A549 (cell line): Measurements from ENCODE around the gene ZBTB11. TPM values are rescaled to one million over a fixed set of nuclear protein-coding genes. Genes with fewer than 3 reads are reported as not detected.

ENCODE experiments used
- CBX2 ChIP-seq: fragments of 200-600 bp; sonication (generic); IDR thresholded peaks from 2 replicates; pipeline ENCODE4 v1.6.1; 2016; ENCODE audit warnings: low read depth, mild to moderate bottlenecking, borderline replicate concordance
- CEBPB ChIP-seq, 2 experiments: fragments of >200 bp in 1 of 2; sonication (Bioruptor Twin) in 1 of 2; formaldehyde crosslinking in 1 of 2; IDR thresholded peaks; 2 replicates each; pipeline ENCODE4 v1.6.1; 2012 to 2016
- CHD4 ChIP-seq: fragments of 200-600 bp; sonication (generic); IDR thresholded peaks from 2 replicates; pipeline ENCODE4 v1.6.1; 2016; ENCODE audit warnings: antibody characterized with exemption, mild to moderate bottlenecking, borderline replicate concordance
- EP300 ChIP-seq, 2 experiments: fragments of >200 bp; sonication (Bioruptor Twin); formaldehyde crosslinking; IDR thresholded peaks; 2 replicates in 1 of 2; 3 replicates in 1 of 2; pipeline ENCODE4 v1.6.1; 2016 to 2017
- FOXS1 ChIP-seq: fragments of 250-450 bp; sonication (Bioruptor Pico); IDR thresholded peaks from 2 replicates; pipeline ENCODE4 v1.5.0; 2020; ENCODE audit warnings: mild to moderate bottlenecking, moderate library complexity
- HEYL ChIP-seq: fragments of 250-450 bp; sonication (Bioruptor Pico); IDR thresholded peaks from 2 replicates; pipeline ENCODE4 v1.8.0; 2021; ENCODE audit warnings: mild to moderate bottlenecking, moderate library complexity
- HOXA7 ChIP-seq: fragments of 250-450 bp; sonication (Bioruptor Pico); IDR thresholded peaks from 2 replicates; pipeline ENCODE4 v1.5.0; 2020; ENCODE audit warnings: mild to moderate bottlenecking, moderate library complexity
- HOXB5 ChIP-seq: fragments of 250-450 bp; sonication (Bioruptor Pico); IDR thresholded peaks from 2 replicates; pipeline ENCODE4 v1.5.0; 2020; ENCODE audit warnings: mild to moderate bottlenecking, moderate library complexity
- MYC ChIP-seq: IDR thresholded peaks from 2 replicates; pipeline ENCODE4 v1.6.1; 2012; ENCODE audit warnings: mild to moderate bottlenecking, inconsistent platforms, low read length, improper control_type of control experiment, borderline replicate concordance
- NPAS2 ChIP-seq: fragments of 250-450 bp; sonication (Bioruptor Pico); IDR thresholded peaks from 2 replicates; pipeline ENCODE4 v1.8.0; 2022; ENCODE audit warnings: mild to moderate bottlenecking, moderate library complexity, borderline replicate concordance
- NR3C1 ChIP-seq: fragments of >200 bp; sonication (Bioruptor Twin); formaldehyde crosslinking; IDR thresholded peaks from 3 replicates; pipeline ENCODE4 v1.6.1; 2017
- RAD21 ChIP-seq, 2 experiments: fragments of >200 bp in 1 of 2; sonication (Bioruptor Twin) in 1 of 2; formaldehyde crosslinking in 1 of 2; IDR thresholded peaks in 1 of 2; conservative IDR thresholded peaks in 1 of 2; 2 replicates in 1 of 2; 3 replicates in 1 of 2; pipeline ENCODE4 v1.6.1; 2012 to 2018; ENCODE audit warnings: inconsistent platforms in 1 of 2
- SREBF2 ChIP-seq: fragments of 450-650 bp; IDR thresholded peaks from 2 replicates; pipeline ENCODE4 v1.6.1; 2014; ENCODE audit warnings: mild to moderate bottlenecking, moderate library complexity
- TFCP2L1 ChIP-seq: fragments of 250-450 bp; sonication (Bioruptor Pico); IDR thresholded peaks from 2 replicates; pipeline ENCODE4 v1.5.0; 2021; ENCODE audit warnings: mild to moderate bottlenecking
- ZC3H11A ChIP-seq: fragments of 450-650 bp; IDR thresholded peaks from 2 replicates; pipeline ENCODE4 v1.6.1; 2014; ENCODE audit warnings: antibody characterized with exemption, mild to moderate bottlenecking
- ZFP36 ChIP-seq: fragments of 450-650 bp; IDR thresholded peaks from 2 replicates; pipeline ENCODE4 v1.6.1; 2014; ENCODE audit warnings: borderline replicate concordance; ENCODE audit not compliant: partially characterized antibody
- ZNF302 ChIP-seq: fragments of 250-450 bp; sonication (Bioruptor Pico); IDR thresholded peaks from 2 replicates; pipeline ENCODE4 v1.9.0; 2021; ENCODE audit warnings: inconsistent platforms, mild to moderate bottlenecking, moderate library complexity
- polyA plus RNA-seq, 4 experiments: library from polyadenylated mRNA; depleted of rRNA in 3 of 4; stranded (reverse); fragments of >200 nt; fragmentation: RNase III in 1 of 4; extraction: RNeasy Plus Mini Kit Qiagen cat#74134 plus additional on column Dnase treatment in 1 of 4; gene quantifications; 2 replicates in 3 of 4; 3 replicates in 1 of 4; pipeline ENCODE4 v1.2.3, GENCODE V29; 2011 to 2017
- TF ChIP-seq, protein P1 (sequence below): IDR thresholded peaks from 2 replicates; pipeline ENCODE4 v1.6.1; 2012
- TF ChIP-seq, protein P2 (sequence below): fragments of >200 bp; sonication (Bioruptor Twin); formaldehyde crosslinking; IDR thresholded peaks from 3 replicates; pipeline ENCODE4 v1.5.1; 2016
- TF ChIP-seq, protein P3 (sequence below): IDR thresholded peaks from 2 replicates; pipeline ENCODE4 v1.6.1; 2012; ENCODE audit warnings: low read depth, borderline replicate concordance
- TF ChIP-seq, protein P4 (sequence below): fragments of >200 bp; sonication (Bioruptor Twin); formaldehyde crosslinking; IDR thresholded peaks from 2 replicates; pipeline ENCODE4 v1.6.1; 2016
- TF ChIP-seq, protein P5 (sequence below): fragments of >200 bp; sonication (Bioruptor Twin); formaldehyde crosslinking; IDR thresholded peaks from 3 replicates; pipeline ENCODE4 v1.6.1; 2016
- TF ChIP-seq, protein P6 (sequence below): fragments of 250-450 bp; sonication (Bioruptor Pico); IDR thresholded peaks from 2 replicates; pipeline ENCODE4 v1.5.0; 2020; ENCODE audit warnings: low read depth, mild to moderate bottlenecking, moderate library complexity

The ZBTB11 gene
- polyA plus RNA-seq, 2 of the 4 experiments (the other 2 are of a cell fraction): 11.3 to 24.3 TPM

DNA sequence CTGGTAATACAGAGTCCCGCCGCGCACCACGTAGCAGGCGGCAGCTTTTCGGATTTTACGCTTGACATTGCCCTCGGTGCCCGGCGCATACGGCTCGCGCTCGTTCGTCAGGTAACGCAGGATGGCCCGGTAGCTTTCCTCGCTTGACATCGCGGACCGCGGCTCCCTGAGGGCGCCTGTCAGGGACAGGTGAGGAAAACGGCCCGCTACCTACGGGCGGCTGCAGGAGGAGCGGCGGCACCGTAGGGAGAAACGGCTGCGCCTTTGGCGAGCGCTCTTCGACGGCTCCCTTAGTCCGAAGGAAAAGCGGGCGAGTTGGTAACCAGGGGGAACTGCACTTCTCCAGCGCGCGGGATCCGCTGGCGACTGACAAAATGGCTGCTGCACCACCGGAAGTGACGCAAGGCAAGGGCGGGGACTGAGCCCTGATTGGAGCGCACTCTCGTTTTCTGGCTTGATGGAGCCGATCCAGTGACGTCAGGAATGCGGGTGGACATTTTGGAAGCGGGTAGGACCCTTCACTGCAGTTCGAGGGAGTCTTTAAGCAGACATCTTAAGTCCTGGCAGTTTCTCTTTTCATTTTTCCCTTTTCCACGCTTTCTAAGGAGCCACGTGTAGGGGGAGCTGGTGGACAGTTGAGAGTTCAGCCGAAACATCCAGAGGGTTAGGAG is at the start of gene ZBTB11 (continued):
- TF ChIP-seq CBX2 (no peak), HEYL (CRISPR knock-in tag) (no peak), EP300 (IDR thresholded peaks at IDR 0.05) (no peak), FOXS1 (no peak), TFCP2L1 (CRISPR knock-in tag) (0 out of 2 replicates have a peak, but pooled peaks have one; percentile 46), SREBF2 (no peak), RAD21 (conservative IDR thresholded peaks at IDR 0.05 in 1 of 2, IDR thresholded peaks at IDR 0.05 in 1 of 2) (peak in 1 of 2 experiments; percentile 25; a peak in 3 of 5 replicates), CEBPB (IDR thresholded peaks at IDR 0.05) (peak in 1 of 2 experiments; percentile 23; a peak in 1 of 4 replicates), NR3C1 (no peak), ZC3H11A (no peak), HOXB5 (CRISPR knock-in tag) (no peak), ZNF302 (CRISPR knock-in tag) (no peak), NPAS2 (CRISPR knock-in tag) (no peak), CHD4 (no peak), ZFP36 (no peak), MYC (peak; percentile 95), HOXA7 (CRISPR knock-in tag) (no peak)
- TF ChIP-seq, protein P1, sequence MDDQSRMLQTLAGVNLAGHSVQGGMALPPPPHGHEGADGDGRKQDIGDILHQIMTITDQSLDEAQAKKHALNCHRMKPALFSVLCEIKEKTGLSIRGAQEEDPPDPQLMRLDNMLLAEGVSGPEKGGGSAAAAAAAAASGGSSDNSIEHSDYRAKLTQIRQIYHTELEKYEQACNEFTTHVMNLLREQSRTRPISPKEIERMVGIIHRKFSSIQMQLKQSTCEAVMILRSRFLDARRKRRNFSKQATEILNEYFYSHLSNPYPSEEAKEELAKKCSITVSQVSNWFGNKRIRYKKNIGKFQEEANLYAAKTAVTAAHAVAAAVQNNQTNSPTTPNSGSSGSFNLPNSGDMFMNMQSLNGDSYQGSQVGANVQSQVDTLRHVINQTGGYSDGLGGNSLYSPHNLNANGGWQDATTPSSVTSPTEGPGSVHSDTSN: no peak
- TF ChIP-seq, protein P2, sequence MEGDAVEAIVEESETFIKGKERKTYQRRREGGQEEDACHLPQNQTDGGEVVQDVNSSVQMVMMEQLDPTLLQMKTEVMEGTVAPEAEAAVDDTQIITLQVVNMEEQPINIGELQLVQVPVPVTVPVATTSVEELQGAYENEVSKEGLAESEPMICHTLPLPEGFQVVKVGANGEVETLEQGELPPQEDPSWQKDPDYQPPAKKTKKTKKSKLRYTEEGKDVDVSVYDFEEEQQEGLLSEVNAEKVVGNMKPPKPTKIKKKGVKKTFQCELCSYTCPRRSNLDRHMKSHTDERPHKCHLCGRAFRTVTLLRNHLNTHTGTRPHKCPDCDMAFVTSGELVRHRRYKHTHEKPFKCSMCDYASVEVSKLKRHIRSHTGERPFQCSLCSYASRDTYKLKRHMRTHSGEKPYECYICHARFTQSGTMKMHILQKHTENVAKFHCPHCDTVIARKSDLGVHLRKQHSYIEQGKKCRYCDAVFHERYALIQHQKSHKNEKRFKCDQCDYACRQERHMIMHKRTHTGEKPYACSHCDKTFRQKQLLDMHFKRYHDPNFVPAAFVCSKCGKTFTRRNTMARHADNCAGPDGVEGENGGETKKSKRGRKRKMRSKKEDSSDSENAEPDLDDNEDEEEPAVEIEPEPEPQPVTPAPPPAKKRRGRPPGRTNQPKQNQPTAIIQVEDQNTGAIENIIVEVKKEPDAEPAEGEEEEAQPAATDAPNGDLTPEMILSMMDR: peak; percentile 37; the same call in 2 of the 3 replicates
- TF ChIP-seq, protein P3, sequence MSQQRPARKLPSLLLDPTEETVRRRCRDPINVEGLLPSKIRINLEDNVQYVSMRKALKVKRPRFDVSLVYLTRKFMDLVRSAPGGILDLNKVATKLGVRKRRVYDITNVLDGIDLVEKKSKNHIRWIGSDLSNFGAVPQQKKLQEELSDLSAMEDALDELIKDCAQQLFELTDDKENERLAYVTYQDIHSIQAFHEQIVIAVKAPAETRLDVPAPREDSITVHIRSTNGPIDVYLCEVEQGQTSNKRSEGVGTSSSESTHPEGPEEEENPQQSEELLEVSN: 0 out of 2 replicates have a peak, but pooled peaks have one; percentile 40
- TF ChIP-seq, protein P4, sequence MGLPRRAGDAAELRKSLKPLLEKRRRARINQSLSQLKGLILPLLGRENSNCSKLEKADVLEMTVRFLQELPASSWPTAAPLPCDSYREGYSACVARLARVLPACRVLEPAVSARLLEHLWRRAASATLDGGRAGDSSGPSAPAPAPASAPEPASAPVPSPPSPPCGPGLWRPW: no peak
- TF ChIP-seq, protein P5, sequence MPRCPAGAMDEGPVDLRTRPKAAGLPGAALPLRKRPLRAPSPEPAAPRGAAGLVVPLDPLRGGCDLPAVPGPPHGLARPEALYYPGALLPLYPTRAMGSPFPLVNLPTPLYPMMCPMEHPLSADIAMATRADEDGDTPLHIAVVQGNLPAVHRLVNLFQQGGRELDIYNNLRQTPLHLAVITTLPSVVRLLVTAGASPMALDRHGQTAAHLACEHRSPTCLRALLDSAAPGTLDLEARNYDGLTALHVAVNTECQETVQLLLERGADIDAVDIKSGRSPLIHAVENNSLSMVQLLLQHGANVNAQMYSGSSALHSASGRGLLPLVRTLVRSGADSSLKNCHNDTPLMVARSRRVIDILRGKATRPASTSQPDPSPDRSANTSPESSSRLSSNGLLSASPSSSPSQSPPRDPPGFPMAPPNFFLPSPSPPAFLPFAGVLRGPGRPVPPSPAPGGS: no peak; the same call in 2 of the 3 replicates
- TF ChIP-seq, protein P6, sequence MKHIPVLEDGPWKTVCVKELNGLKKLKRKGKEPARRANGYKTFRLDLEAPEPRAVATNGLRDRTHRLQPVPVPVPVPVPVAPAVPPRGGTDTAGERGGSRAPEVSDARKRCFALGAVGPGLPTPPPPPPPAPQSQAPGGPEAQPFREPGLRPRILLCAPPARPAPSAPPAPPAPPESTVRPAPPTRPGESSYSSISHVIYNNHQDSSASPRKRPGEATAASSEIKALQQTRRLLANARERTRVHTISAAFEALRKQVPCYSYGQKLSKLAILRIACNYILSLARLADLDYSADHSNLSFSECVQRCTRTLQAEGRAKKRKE (CRISPR knock-in tag): no peak
